ENCODE data around the gene SORBS1. TPM values are rescaled to one million over a fixed set of nuclear protein-coding genes. Genes with fewer than 3 reads are reported as not detected.

Gene SORBS1
- total RNA-seq, 1 donor from 2014 or later, result 116 TPM

- no peaks in the 10 kb centered on the region for H3K27me3 ChIP-seq
- no peak for TF ChIP-seq CTCF (IDR thresholded peaks at IDR 0.05)
- no peak for TF ChIP-seq POLR2AphosphoS5 (IDR thresholded peaks at IDR 0.05; ENCODE audit: insufficient read depth in 1 of 2, low read depth in 1 of 2)
- no peak for TF ChIP-seq POLR2A (IDR thresholded peaks at IDR 0.05)
- intact Hi-C loops (cut with DNase I), result no loop called here
- no peak for DNase-seq (ENCODE audit: extremely low spot score in 2 of 2)
- H3K36me3 ChIP-seq, result no peaks in the 10 kb centered on the region
- H3K27ac ChIP-seq, result no peak overlapping the region
- H3K4me3 ChIP-seq, result no peak overlapping the region
- H3K9me3 ChIP-seq, result no peaks in the 10 kb centered on the region
- H3K4me1 ChIP-seq, result peaks cover 15% of the 10 kb centered on the region
These were observed 135.3 kb downstream of the SORBS1 start for GRCh38 chr10:95425592-95426465.

- Histone ChIP-seq H3K9me3 (no peaks in the 10 kb centered on the region), H3K4me3 (no peak overlapping the region), H3K36me3 (no peaks in the 10 kb centered on the region), H3K27ac (peak overlapping the region; percentile 14), H3K27me3 (no peaks in the 10 kb centered on the region), H3K4me1 (peaks cover 6% of the 10 kb centered on the region)
- no peak for TF ChIP-seq POLR2AphosphoS5 (IDR thresholded peaks at IDR 0.05; ENCODE audit: insufficient read depth in 1 of 2, low read depth in 1 of 2)
- TF ChIP-seq CTCF (IDR thresholded peaks at IDR 0.05), result no peak
- TF ChIP-seq POLR2A (IDR thresholded peaks at IDR 0.05), result no peak
- intact Hi-C loops (cut with DNase I), result no loop called here
- no peak for DNase-seq (ENCODE audit: extremely low spot score in 2 of 2)
These were observed 137.8 kb downstream of the SORBS1 start for GRCh38 chr10:95423164-95424005.

GRCh38 chr10:95422233-95422632, 138.9 kb downstream of the SORBS1 start:
- no peaks in the 10 kb centered on the region for H3K4me1 ChIP-seq
- H3K4me3 ChIP-seq, result no peak overlapping the region
- H3K27me3 ChIP-seq, result no peaks in the 10 kb centered on the region
- H3K27ac ChIP-seq, result no peak overlapping the region
- H3K36me3 ChIP-seq, result no peaks in the 10 kb centered on the region
- intact Hi-C loops (cut with DNase I), result no loop called here
- H3K9me3 ChIP-seq, result no peaks in the 10 kb centered on the region
- TF ChIP-seq CTCF (IDR thresholded peaks at IDR 0.05) (no peak), POLR2A (IDR thresholded peaks at IDR 0.05) (no peak), POLR2AphosphoS5 (IDR thresholded peaks at IDR 0.05; ENCODE audit: insufficient read depth in 1 of 2, low read depth in 1 of 2) (no peak)
- no peak for DNase-seq (ENCODE audit: extremely low spot score in 2 of 2)

- Histone ChIP-seq H3K36me3 (no peaks in the 10 kb centered on the region), H3K27ac (peak overlapping the region; percentile 63), H3K9me3 (no peaks in the 10 kb centered on the region), H3K27me3 (no peaks in the 10 kb centered on the region), H3K4me3 (no peak overlapping the region), H3K4me1 (no peaks in the 10 kb centered on the region)
- no peak for DNase-seq (ENCODE audit: extremely low spot score in 2 of 2)
- no peak for TF ChIP-seq POLR2AphosphoS5 (IDR thresholded peaks at IDR 0.05; ENCODE audit: insufficient read depth in 1 of 2, low read depth in 1 of 2)
- TF ChIP-seq CTCF (IDR thresholded peaks at IDR 0.05), result no peak
- TF ChIP-seq POLR2A (IDR thresholded peaks at IDR 0.05), result no peak
- intact Hi-C loops (cut with DNase I), result no loop called here
These were observed 139.4 kb downstream of the SORBS1 start for GRCh38 chr10:95421782-95422181.
